Epithelial cell of esophagus (primary cell): ENCODE data around the gene PABPC1L.

ENCODE experiments used
- DNase-seq: peaks from one replicate; pipeline ENCODE4 v3.0.0; 2010; ENCODE audit warnings: low read depth
- H3K4me3 ChIP-seq: 2 replicates; pipeline ENCODE4 v1.5.1; 2011; ENCODE audit warnings: mild to moderate bottlenecking, low read length, control low read depth
- TF ChIP-seq, protein P1 (sequence below): IDR thresholded peaks from 2 replicates; pipeline ENCODE4 v1.5.1; 2011; ENCODE audit warnings: low read depth, mild to moderate bottlenecking, low read length, control low read depth, inconsistent platforms; ENCODE audit not compliant: insufficient read depth; ENCODE audit errors: missing control alignments

PABPC1L gene

DNA sequence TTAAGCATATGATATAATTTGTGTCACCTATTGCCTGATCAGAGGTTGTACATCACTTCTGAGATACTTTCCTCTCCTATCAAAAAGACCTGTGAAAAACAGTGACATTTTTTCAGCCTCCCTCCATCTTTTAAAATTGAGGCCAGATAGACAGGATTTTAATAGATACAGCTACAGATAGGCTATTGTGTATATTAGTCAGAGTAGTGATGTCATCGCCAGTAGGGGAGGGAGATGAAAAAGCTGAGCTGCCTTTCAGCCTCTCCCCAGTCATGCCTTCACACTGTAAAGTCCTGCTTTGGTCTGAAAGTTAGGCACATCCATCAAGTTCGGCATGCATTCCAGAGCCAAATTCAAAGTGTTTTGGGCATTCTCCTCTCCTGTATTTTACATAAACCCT, 7.9 kb upstream of the PABPC1L start:
- peak; percentile 48 for DNase-seq
- TF ChIP-seq, protein P1, sequence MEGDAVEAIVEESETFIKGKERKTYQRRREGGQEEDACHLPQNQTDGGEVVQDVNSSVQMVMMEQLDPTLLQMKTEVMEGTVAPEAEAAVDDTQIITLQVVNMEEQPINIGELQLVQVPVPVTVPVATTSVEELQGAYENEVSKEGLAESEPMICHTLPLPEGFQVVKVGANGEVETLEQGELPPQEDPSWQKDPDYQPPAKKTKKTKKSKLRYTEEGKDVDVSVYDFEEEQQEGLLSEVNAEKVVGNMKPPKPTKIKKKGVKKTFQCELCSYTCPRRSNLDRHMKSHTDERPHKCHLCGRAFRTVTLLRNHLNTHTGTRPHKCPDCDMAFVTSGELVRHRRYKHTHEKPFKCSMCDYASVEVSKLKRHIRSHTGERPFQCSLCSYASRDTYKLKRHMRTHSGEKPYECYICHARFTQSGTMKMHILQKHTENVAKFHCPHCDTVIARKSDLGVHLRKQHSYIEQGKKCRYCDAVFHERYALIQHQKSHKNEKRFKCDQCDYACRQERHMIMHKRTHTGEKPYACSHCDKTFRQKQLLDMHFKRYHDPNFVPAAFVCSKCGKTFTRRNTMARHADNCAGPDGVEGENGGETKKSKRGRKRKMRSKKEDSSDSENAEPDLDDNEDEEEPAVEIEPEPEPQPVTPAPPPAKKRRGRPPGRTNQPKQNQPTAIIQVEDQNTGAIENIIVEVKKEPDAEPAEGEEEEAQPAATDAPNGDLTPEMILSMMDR, result no peak
- no peak overlapping the region for H3K4me3 ChIP-seq

DNA sequence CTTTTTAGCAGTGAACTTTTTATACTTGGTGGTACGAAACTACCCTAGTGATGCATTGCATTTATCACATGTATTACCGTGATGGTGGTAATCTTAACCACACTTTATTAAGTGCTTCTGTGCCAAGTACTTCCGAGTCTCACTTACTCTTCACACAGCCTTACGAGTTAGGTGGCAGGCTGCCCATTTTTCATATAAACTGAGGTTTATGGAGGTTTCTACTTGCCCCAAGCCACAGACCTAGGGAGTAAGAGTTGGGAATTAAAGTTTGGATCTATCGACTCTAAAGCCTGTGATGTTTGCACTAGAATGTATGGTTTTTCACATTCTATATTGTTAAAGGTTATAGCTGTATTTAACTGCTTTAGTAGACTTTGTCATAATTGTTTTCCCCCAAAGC, 5.5 kb upstream of the PABPC1L start:
- no peak overlapping the region for H3K4me3 ChIP-seq

DNA sequence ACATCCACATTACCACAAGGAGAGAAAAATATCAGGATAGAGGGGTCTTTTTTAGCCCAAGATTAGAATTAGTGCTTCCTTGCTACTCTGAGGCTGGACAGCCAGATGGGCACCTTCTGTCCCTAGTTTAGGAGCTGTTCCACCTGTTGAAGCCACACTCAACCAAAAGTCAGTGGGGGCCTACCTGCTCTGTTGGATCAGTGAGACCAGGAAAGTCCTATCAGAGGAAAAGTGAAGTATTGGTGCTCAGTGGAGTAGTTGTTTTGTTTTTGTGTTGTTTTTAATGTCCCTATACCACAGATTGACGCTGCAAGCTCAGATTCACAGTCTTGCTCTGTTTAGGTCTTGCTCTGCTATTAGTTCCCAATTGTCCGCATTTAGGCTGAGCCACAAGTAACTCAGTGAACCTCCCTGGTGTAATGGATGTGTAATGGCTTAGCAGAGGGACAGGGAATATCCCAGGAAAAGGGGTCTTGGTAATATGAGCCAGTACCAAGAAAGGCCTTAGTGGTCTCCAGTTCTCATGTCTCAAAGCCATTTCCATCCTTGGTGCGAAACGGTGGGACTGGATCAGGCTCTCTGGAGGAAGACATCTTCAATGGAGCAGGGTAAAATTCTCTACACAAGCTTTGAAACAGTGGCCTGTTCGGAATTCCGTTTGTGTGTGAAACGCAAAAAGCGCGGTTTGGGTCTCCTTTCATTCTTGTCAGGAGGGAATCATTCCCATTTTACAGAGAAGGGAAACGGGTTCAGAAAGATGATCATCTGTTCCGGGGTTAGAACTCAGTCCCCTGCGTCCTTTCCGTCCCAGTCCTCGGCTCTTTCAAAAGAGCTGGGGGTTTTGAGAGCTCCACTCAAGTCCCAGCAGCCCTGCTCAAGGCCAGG, 631 bp upstream of the PABPC1L start:
- no peak for DNase-seq
- peak overlapping the region; percentile 76 for H3K4me3 ChIP-seq
- TF ChIP-seq, protein P1, result no peak

More for the DNA sequence above, 5.5 kb upstream of the PABPC1L start:
- TF ChIP-seq, protein P1, result no peak
- DNase-seq, result no peak

DNA sequence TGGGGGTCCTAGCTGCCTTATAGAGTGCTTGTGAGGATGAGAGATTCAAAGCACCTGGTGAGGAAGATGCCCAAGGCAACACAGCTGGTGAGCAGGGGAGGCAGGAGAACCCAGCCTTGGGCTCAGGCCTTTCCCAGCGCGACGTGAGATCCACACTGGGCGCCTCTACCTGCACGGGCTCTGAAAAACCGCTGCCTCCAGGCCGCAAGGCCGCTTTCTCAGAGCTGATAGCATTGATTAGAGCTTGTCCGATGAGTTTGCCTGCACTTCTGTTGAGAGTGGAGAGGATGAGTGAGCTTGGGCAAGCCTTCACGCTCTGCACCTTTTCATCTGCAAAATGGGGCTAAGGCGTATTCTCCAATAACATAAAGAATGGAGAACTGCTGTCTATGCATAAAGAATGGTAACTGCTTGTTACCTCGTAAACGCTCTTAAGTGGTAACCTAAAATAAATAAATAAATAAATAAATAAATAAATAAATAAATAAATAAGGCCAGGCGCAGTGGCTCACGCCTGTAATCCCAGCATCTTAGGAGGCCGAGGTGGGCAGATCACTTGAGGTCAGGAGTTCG, 916 bp downstream of the PABPC1L start:
- no peak for DNase-seq
- TF ChIP-seq, protein P1, result no peak
- peak overlapping the region; percentile 76 for H3K4me3 ChIP-seq

DNA sequence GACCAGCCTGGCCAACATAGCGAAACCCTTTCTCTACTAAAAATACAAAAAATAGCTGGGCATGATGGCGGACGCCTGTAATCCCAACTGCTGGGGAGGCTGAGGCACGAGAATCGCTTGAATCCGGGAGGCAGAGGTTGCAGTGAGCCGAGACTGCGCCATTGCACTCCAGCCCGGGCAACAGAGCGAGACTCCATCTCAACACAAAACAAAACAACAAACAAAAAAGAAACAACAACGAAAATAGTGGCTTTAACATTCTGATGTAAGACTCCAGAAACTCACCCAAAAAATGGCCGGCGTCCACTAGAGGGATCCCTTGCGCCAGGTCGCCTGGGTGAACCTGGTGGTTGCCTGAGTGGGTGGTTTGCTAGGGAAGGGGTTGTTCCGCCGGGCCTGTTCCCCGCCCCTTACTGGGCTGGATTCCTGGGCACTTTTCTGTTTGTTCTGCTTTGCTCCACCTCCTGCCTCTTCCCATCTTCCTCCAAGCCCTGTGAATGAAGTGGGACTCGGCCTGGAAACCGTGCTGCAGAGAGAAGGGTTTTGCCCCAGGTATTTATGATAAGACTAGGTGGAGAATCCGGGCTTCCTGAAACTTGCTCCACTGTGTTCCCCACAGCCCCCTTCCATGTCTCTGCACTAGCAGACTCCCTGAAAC, 1.5 kb downstream of the PABPC1L start:
- TF ChIP-seq, protein P1, result peak; percentile 18
- no peak overlapping the region for H3K4me3 ChIP-seq
- DNase-seq, result peak; percentile 57

DNA sequence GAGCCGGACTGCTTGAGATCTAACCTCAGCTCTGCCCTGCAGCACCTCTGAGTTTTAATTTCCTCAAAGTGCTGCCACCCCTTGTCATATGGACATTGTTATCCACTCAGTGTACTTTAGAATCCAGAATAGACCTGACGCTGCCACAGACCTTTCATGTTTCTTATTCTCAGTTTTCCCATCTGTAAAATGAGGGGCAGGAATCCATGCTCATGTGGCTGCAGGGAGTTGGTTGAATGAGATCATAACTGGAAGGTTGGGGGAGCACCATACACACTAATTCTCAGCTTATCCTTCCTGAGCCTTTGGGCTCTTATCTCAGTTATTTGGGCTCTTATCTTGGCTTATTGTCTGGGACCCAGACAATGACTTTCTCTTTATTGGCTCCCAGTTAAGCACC, 2.3 kb downstream of the PABPC1L start:
- no peak overlapping the region for H3K4me3 ChIP-seq
- DNase-seq, result no peak
- TF ChIP-seq, protein P1, result no peak
